ENCODE results near the gene MED17. TPM values are rescaled to one million over a fixed set of nuclear protein-coding genes. Genes with fewer than 3 reads are reported as not detected.

Gene MED17
- polyA plus RNA-seq, 1 donor from 2014 or later = 82.7 TPM

DNA sequence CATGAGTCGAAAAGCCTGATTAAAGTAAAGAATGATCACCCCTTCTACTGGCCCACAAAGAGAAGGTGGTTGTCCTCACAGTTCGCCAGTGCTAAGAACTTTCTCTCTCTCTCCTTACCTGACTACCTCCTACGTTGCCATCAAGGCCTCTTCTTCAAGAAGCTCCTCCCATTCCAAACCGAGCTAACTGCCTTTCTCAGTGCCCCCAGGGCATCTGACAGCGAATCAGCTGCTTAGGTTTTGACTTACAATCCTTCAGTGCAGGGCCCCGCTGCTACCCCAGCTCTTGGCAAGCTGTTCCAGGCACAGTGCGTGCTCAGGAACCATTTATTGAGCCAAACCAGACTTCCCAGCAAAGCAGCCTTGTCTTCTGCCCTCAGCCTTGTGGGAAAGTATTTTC lies 60.5 kb downstream of the MED17 start:
- H4K20me1 ChIP-seq (ENCODE audit: insufficient read depth) = no peaks in the 10 kb centered on the region
- TF ChIP-seq EZH2 (IDR thresholded peaks at IDR 0.05; ENCODE audit: borderline replicate concordance, insufficient read depth, low read length, poor library complexity, severe bottlenecking) (no peak), POLR2AphosphoS5 (IDR thresholded peaks at IDR 0.05) (no peak), MXI1 (conservative IDR thresholded peaks at IDR 0.05; ENCODE audit: poor library complexity, severe bottlenecking) (no peak), RAD21 (conservative IDR thresholded peaks at IDR 0.05) (no peak), TAF1 (IDR thresholded peaks at IDR 0.05; ENCODE audit: low read depth) (no peak), SMC3 (conservative IDR thresholded peaks at IDR 0.05; ENCODE audit: poor library complexity) (no peak), EP300 (conservative IDR thresholded peaks at IDR 0.05; ENCODE audit: poor library complexity, severe bottlenecking) (no peak)
- TF ChIP-seq, protein P1, sequence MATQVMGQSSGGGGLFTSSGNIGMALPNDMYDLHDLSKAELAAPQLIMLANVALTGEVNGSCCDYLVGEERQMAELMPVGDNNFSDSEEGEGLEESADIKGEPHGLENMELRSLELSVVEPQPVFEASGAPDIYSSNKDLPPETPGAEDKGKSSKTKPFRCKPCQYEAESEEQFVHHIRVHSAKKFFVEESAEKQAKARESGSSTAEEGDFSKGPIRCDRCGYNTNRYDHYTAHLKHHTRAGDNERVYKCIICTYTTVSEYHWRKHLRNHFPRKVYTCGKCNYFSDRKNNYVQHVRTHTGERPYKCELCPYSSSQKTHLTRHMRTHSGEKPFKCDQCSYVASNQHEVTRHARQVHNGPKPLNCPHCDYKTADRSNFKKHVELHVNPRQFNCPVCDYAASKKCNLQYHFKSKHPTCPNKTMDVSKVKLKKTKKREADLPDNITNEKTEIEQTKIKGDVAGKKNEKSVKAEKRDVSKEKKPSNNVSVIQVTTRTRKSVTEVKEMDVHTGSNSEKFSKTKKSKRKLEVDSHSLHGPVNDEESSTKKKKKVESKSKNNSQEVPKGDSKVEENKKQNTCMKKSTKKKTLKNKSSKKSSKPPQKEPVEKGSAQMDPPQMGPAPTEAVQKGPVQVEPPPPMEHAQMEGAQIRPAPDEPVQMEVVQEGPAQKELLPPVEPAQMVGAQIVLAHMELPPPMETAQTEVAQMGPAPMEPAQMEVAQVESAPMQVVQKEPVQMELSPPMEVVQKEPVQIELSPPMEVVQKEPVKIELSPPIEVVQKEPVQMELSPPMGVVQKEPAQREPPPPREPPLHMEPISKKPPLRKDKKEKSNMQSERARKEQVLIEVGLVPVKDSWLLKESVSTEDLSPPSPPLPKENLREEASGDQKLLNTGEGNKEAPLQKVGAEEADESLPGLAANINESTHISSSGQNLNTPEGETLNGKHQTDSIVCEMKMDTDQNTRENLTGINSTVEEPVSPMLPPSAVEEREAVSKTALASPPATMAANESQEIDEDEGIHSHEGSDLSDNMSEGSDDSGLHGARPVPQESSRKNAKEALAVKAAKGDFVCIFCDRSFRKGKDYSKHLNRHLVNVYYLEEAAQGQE (IDR thresholded peaks at IDR 0.05; ENCODE audit: borderline replicate concordance) = no peak
- TF ChIP-seq, protein P2, sequence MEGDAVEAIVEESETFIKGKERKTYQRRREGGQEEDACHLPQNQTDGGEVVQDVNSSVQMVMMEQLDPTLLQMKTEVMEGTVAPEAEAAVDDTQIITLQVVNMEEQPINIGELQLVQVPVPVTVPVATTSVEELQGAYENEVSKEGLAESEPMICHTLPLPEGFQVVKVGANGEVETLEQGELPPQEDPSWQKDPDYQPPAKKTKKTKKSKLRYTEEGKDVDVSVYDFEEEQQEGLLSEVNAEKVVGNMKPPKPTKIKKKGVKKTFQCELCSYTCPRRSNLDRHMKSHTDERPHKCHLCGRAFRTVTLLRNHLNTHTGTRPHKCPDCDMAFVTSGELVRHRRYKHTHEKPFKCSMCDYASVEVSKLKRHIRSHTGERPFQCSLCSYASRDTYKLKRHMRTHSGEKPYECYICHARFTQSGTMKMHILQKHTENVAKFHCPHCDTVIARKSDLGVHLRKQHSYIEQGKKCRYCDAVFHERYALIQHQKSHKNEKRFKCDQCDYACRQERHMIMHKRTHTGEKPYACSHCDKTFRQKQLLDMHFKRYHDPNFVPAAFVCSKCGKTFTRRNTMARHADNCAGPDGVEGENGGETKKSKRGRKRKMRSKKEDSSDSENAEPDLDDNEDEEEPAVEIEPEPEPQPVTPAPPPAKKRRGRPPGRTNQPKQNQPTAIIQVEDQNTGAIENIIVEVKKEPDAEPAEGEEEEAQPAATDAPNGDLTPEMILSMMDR (IDR thresholded peaks at IDR 0.05; ENCODE audit: poor library complexity, severe bottlenecking) = no peak
- no peak overlapping the region for H3K27ac ChIP-seq (ENCODE audit: low read length)
- no peak overlapping the region for H3K4me2 ChIP-seq (ENCODE audit: low read length)
- H3K9me3 ChIP-seq (ENCODE audit: low read length) = no peaks in the 10 kb centered on the region
- no peaks in the 10 kb centered on the region for H3K36me3 ChIP-seq (ENCODE audit: insufficient read depth, low read length)
- no peaks in the 10 kb centered on the region for H3K27me3 ChIP-seq (ENCODE audit: insufficient read depth, low read depth, low read length)
- no peak overlapping the region for H3K4me3 ChIP-seq (ENCODE audit: low read length)
- H3K9me2 ChIP-seq (ENCODE audit: insufficient read depth, low read length) = no peaks in the 10 kb centered on the region
- no peak overlapping the region for H2AFZ ChIP-seq (ENCODE audit: low read depth, low read length)
- H3K9ac ChIP-seq (ENCODE audit: low read length) = no peak overlapping the region
- no peaks in the 10 kb centered on the region for H3K79me2 ChIP-seq (replicated peaks; ENCODE audit: insufficient read depth, low read length)
- H3F3A ChIP-seq (ENCODE audit: insufficient read depth, low read length, poor library complexity, severe bottlenecking) = no peaks in the 10 kb centered on the region

DNA sequence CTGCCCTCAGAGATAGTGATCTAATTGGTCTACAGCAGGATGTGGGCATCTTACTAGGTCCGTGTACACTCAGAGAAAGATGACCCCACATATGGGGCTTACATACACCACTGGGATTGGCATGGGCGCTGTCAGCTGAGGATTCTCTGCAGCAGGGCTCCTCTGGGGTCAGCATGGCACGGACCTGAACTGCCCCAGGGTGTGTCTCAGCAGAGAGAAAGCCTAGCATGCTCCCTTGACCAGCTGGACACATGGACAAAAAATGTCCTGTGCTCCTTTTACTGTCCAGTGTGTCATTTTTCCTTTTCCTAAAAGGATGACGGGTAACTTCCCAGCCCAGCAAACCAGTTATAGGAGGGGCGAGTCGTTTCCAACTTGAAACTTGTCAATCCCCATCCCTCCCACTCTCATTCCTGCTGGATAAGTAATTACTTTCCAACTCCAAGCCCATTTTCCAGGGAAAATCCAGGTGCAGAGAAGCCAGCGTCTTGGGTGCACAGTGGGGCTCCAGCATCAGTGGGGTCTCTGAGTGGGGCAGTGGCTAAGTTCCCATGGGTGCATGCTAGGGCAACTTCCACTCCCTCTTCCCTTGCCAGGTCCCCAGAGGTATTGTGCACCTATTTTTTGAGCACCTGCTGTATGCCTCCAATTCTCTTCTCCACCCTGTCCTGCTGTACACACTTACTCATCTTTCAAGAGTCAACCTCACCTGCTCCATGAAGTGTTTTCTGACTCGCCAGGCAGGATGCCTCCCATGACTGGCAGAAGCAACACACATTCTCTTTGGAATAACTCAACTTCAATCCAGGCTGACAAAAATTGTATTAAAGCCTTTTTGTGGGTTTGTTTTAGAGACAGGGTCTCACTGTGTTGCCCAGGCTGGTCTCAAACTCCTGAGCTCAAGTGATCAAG lies 61.4 kb downstream of the MED17 start:
- H3K9me2 ChIP-seq (ENCODE audit: insufficient read depth, low read length) = no peaks in the 10 kb centered on the region
- H2AFZ ChIP-seq (ENCODE audit: low read depth, low read length) = no peak overlapping the region
- H3K9ac ChIP-seq (ENCODE audit: low read length) = no peak overlapping the region
- no peaks in the 10 kb centered on the region for H3K79me2 ChIP-seq (replicated peaks; ENCODE audit: insufficient read depth, low read length)
- no peaks in the 10 kb centered on the region for H3K27me3 ChIP-seq (ENCODE audit: insufficient read depth, low read depth, low read length)
- no peaks in the 10 kb centered on the region for H3K9me3 ChIP-seq (ENCODE audit: low read length)
- H3K4me3 ChIP-seq (ENCODE audit: low read length) = no peak overlapping the region
- no peaks in the 10 kb centered on the region for H3F3A ChIP-seq (ENCODE audit: insufficient read depth, low read length, poor library complexity, severe bottlenecking)
- TF ChIP-seq RAD21 (conservative IDR thresholded peaks at IDR 0.05) (no peak), SMC3 (conservative IDR thresholded peaks at IDR 0.05; ENCODE audit: poor library complexity) (no peak), POLR2AphosphoS5 (IDR thresholded peaks at IDR 0.05) (no peak), MXI1 (conservative IDR thresholded peaks at IDR 0.05; ENCODE audit: poor library complexity, severe bottlenecking) (no peak), EZH2 (IDR thresholded peaks at IDR 0.05; ENCODE audit: borderline replicate concordance, insufficient read depth, low read length, poor library complexity, severe bottlenecking) (no peak), TAF1 (IDR thresholded peaks at IDR 0.05; ENCODE audit: low read depth) (no peak), EP300 (conservative IDR thresholded peaks at IDR 0.05; ENCODE audit: poor library complexity, severe bottlenecking) (no peak)
- TF ChIP-seq, protein P2 (IDR thresholded peaks at IDR 0.05; ENCODE audit: poor library complexity, severe bottlenecking) = no peak
- TF ChIP-seq, protein P1 (IDR thresholded peaks at IDR 0.05; ENCODE audit: borderline replicate concordance) = no peak
- no peak overlapping the region for H3K27ac ChIP-seq (ENCODE audit: low read length)
- H4K20me1 ChIP-seq (ENCODE audit: insufficient read depth) = no peaks in the 10 kb centered on the region
- H3K36me3 ChIP-seq (ENCODE audit: insufficient read depth, low read length) = no peaks in the 10 kb centered on the region
- no peak overlapping the region for H3K4me2 ChIP-seq (ENCODE audit: low read length)
